Anterior cingulate cortex (tissue), 58 donors: Measurements from ENCODE around the gene SPATS2L.
A peak's percentile ranks its signal among the peaks of the same experiment; 100 is the strongest.

Experiments
- DNase-seq, 58 donors: peaks; one replicate each; lab custom pipeline; 2025; lab: John Stamatoyannopoulos, UW

SPATS2L gene

GRCh38 chr2:200306196-200306930, at the start of gene SPATS2L:
Gene SPATS2L (plus strand): TSS chr2:200306693. CDS start chr2:200389245, 82,552 bp downstream.
- DNase-seq: peak in 57 of 58 donors; percentile 15 to 85 (median 66)

- no peak for DNase-seq
These were observed 48.9 kb upstream of the SPATS2L start for GRCh38 chr2:200257570-200257969.

- no peak for DNase-seq
These were observed 48.4 kb upstream of the SPATS2L start for GRCh38 chr2:200258081-200258480.

GRCh38 chr2:200258881-200259576, 47.5 kb upstream of the SPATS2L start:
- DNase-seq: no peak

- no peak for DNase-seq
These were observed 46.9 kb upstream of the SPATS2L start for GRCh38 chr2:200259577-200259957.

GRCh38 chr2:200262047-200262446, 44.4 kb upstream of the SPATS2L start:
- DNase-seq: no peak

GRCh38 chr2:200263279-200263678, 43.2 kb upstream of the SPATS2L start:
- DNase-seq: no peak

GRCh38 chr2:200264631-200265030, 41.9 kb upstream of the SPATS2L start:
- no peak for DNase-seq

- DNase-seq: no peak
These were observed 40.1 kb upstream of the SPATS2L start for GRCh38 chr2:200266406-200266805.

GRCh38 chr2:200267350-200267749, 39.1 kb upstream of the SPATS2L start:
- no peak for DNase-seq

- DNase-seq: no peak
These were observed 35.8 kb upstream of the SPATS2L start for GRCh38 chr2:200270732-200271131.

GRCh38 chr2:200272320-200272719, 34.2 kb upstream of the SPATS2L start:
- DNase-seq: no peak

- peak in 16 of 58 donors; percentile 0 to 59 (median 8) for DNase-seq
These were observed 32.1 kb upstream of the SPATS2L start for GRCh38 chr2:200274116-200275075.

- no peak for DNase-seq
These were observed 31.0 kb upstream of the SPATS2L start for GRCh38 chr2:200275295-200276013.

GRCh38 chr2:200276472-200276871, 30.0 kb upstream of the SPATS2L start:
- DNase-seq: peak in 1 of 58 donors; percentile 0

- DNase-seq: no peak
These were observed 27.7 kb upstream of the SPATS2L start for GRCh38 chr2:200278694-200279316.

- no peak for DNase-seq
These were observed 26.6 kb upstream of the SPATS2L start for GRCh38 chr2:200279857-200280256.

GRCh38 chr2:200286578-200286977, 19.9 kb upstream of the SPATS2L start:
- DNase-seq: no peak

- DNase-seq: no peak
These were observed 17.6 kb upstream of the SPATS2L start for GRCh38 chr2:200288670-200289429.
